BE2C (cell line): Measurements from ENCODE around the gene FAXDC2.

Experiments used
- DNase-seq: peaks from one replicate; pipeline ENCODE4 v3.0.0-alpha.2; 2020
- H3K27me3 ChIP-seq: fragments of 250-450 bp; sonication (Bioruptor Pico); 2 replicates; pipeline ENCODE4 v1.5.1; 2020; ENCODE audit warnings: mild to moderate bottlenecking
- H3K36me3 ChIP-seq: fragments of 250-450 bp; sonication (Bioruptor Pico); 2 replicates; pipeline ENCODE4 v1.5.1; 2020; ENCODE audit warnings: mild to moderate bottlenecking
- H3K4me1 ChIP-seq: fragments of 250-450 bp; sonication (Bioruptor Pico); 2 replicates; pipeline ENCODE4 v1.5.1; 2020
- H3K4me3 ChIP-seq: 2 replicates; pipeline ENCODE4 v1.5.1; 2011; ENCODE audit warnings: low read depth, low read length
- H3K9me3 ChIP-seq: fragments of 250-450 bp; sonication (Bioruptor Pico); 2 replicates; pipeline ENCODE4 v1.5.1; 2020
- CTCF ChIP-seq: IDR thresholded peaks from 2 replicates; pipeline ENCODE4 v1.5.1; 2012; ENCODE audit warnings: mild to moderate bottlenecking, low read depth, low read length

FAXDC2 gene

GRCh38 chr5:154793599-154794524 is 56.5 kb downstream of the FAXDC2 start:
- H3K4me1 ChIP-seq: no peaks in the 10 kb centered on the region; the same call in 1 of the 2 replicates
- TF ChIP-seq CTCF: no peak
- no peak overlapping the region for H3K4me3 ChIP-seq
- no peaks in the 10 kb centered on the region for H3K27me3 ChIP-seq
- no peak for DNase-seq
- H3K9me3 ChIP-seq: no peaks in the 10 kb centered on the region
- peaks cover 84% of the 10 kb centered on the region for H3K36me3 ChIP-seq

- Histone ChIP-seq H3K9me3 (no peaks in the 10 kb centered on the region), H3K36me3 (peaks cover 66% of the 10 kb centered on the region), H3K27me3 (no peaks in the 10 kb centered on the region), H3K4me1 (no peaks in the 10 kb centered on the region; the same call in 1 of the 2 replicates), H3K4me3 (no peak overlapping the region)
- no peak for DNase-seq
- no peak for TF ChIP-seq CTCF
Observed at GRCh38 chr5:154791535-154791934, 58.9 kb downstream of the FAXDC2 start.

GRCh38 chr5:154788212-154788611 is 62.2 kb downstream of the FAXDC2 start:
- Histone ChIP-seq H3K4me1 (no peaks in the 10 kb centered on the region; the same call in none of the 2 replicates), H3K9me3 (no peaks in the 10 kb centered on the region), H3K27me3 (no peaks in the 10 kb centered on the region), H3K36me3 (peaks cover 44% of the 10 kb centered on the region), H3K4me3 (no peak overlapping the region)
- no peak for DNase-seq
- no peak for TF ChIP-seq CTCF

- H3K27me3 ChIP-seq: no peaks in the 10 kb centered on the region
- TF ChIP-seq CTCF: no peak
- no peak for DNase-seq
- H3K4me1 ChIP-seq: peaks cover 12% of the 10 kb centered on the region
- H3K4me3 ChIP-seq: no peak overlapping the region
- peaks cover 26% of the 10 kb centered on the region for H3K36me3 ChIP-seq
- no peaks in the 10 kb centered on the region for H3K9me3 ChIP-seq
Observed at GRCh38 chr5:154786414-154786813, 64.0 kb downstream of the FAXDC2 start.

- no peak for DNase-seq
- H3K9me3 ChIP-seq: no peaks in the 10 kb centered on the region
- no peak for TF ChIP-seq CTCF
- peaks cover 12% of the 10 kb centered on the region for H3K4me1 ChIP-seq
- peaks cover 15% of the 10 kb centered on the region for H3K36me3 ChIP-seq
- no peak overlapping the region for H3K4me3 ChIP-seq
- H3K27me3 ChIP-seq: no peaks in the 10 kb centered on the region
Observed at GRCh38 chr5:154784856-154785255, 65.5 kb downstream of the FAXDC2 start.
